Astrocyte (in vitro differentiated cells and primary cell): ENCODE results near the gene DIP2C.

Experiments
- CTCF ChIP-seq: IDR thresholded peaks from 2 replicates; pipeline ENCODE4 v1.5.1; 2011; ENCODE audit warnings: low read depth, mild to moderate bottlenecking, inconsistent platforms, low read length, moderate library complexity; ENCODE audit not compliant: insufficient read depth
- EZH2 ChIP-seq: IDR thresholded peaks from 2 replicates; pipeline ENCODE4 v1.6.1; 2012; ENCODE audit warnings: mild to moderate bottlenecking, low read length, inconsistent platforms; ENCODE audit not compliant: insufficient read depth

GRCh38 chr10:691216-691615 lies 1.7 kb upstream of the DIP2C start:
- no peak for TF ChIP-seq CTCF
- TF ChIP-seq EZH2: no peak
